Suppressor macrophage treated with lipopolysaccharide for 1 hour (primary cell): ENCODE data around the gene BRINP3.
A peak's percentile ranks its signal among the peaks of the same experiment; 100 is the strongest.

ENCODE experiments used
- DNase-seq, 3 donors: peaks; one replicate each; pipeline ENCODE4 v3.0.0-alpha.2; 2020 to 2022

Gene BRINP3

DNA sequence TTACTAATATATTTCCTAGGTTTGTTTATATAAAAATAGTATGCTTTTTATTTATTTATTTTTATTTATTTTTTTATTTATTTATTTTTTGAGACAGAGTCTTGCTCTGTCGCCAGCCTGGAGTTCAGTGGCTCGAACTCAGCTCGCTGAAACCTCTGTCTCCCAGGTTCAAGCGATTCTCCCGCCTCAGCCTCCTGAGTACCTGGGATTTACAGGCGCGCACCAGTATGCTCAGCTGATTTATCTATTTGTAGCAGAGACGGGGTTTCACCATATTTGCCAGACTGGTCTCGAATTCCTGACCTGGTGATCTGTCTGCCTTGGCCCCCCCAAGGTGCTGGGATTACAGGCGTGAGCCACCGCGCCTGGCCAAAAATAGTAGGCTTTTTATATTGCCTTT lies 33.2 kb downstream of the BRINP3 start:
- no peak for DNase-seq

- DNase-seq = no peak
These were observed 38.2 kb downstream of the BRINP3 start for GRCh38 chr1:190439447-190439846.

- peak in 2 of 3 donors; percentile 0 to 1 for DNase-seq
These were observed 41.0 kb downstream of the BRINP3 start for GRCh38 chr1:190436615-190437014.

- no peak for DNase-seq
These were observed 47.7 kb downstream of the BRINP3 start for GRCh38 chr1:190429932-190430331.

DNA sequence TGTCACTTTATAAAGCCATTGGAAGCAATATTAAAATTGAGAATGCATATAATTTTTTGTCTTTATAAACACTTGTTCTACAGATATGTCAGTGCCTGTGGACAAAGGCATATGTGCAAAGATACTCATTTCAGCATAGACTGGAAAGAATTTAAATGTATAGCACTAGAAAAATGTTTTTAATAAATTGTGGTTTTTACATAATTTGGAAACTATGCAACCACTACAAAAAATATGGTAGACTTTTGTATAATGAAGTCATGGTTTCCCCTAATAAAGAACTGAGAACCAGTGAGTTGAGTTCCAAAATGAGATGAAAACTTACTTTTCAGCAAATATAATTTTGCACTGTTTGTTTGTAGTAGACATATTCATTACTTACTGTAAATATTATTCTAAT lies 48.5 kb downstream of the BRINP3 start:
- DNase-seq = no peak

DNA sequence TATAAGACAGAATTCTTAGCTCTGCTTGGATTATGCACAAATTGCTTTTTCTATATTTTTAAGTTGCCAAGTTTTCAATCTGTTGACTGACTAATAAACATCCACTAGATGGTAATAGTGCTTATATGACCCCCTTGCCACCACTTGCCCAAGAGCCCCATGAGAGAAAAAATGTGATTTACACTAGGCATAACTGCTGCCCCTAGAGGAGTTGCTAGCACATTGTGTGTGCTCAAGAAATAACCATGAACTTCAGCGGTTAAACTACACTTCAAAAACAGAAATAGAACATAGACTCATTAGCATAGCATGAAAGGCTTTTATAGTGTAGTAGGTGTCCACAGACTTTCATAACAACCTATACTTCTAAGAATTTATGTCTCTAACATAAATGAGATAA lies 61.4 kb downstream of the BRINP3 start:
- no peak for DNase-seq

DNA sequence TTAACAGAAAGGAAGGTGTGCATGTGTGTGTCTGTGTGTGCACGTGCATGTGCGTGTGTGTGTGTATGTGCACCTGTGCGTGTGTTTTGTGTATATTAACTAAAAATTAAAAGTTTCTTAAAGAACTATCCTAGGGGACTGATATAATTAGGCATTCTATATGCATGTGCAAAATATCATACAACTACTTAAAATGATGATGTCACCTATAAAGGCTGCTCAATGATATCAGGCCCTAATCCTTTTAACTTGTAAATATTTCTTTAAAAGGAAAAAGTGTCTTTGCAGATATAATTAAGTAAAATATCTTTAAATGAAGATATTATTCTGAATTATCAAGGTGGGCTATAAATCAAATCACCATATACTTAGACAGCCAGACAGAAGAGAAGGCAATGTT lies 64.5 kb downstream of the BRINP3 start:
- DNase-seq = no peak

- no peak for DNase-seq
These were observed 74.3 kb downstream of the BRINP3 start for GRCh38 chr1:190403402-190403801.

DNA sequence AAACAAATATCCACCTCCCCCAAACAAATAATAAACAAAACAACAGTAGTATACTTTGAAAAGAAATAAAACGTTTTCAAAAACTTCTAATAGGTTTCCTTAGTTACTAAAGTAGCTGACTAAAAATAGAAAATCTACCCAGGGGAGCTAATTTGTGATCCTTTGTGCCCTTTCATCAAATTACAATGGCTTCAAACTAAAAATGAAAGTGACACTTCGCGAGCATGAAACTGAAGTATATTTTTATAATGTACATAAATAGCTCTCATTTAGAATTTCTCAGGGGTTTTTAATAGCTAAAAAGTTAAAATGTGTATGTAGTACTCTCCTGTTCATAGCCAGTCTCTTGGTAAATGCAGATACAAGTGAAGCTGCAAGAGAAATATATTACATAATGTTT lies 78.4 kb downstream of the BRINP3 start:
- DNase-seq = no peak

DNA sequence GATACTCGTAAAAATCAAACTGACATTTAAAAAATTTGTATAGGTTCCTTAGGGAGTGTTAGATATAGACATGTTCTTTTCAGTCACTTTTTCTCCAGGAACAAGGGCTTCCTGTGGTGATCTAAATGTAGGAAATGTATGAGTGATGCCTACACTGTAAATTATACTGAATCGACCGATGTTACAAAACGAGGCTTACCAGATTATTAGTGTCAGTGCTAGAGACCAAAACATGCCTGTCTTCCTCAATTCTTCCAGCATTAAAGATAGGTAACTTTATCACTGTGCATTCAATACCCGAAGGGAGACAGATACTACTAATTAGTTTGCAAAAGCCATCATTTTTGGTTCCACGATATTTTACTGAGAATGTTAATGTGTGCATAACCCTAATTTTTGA lies 86.1 kb downstream of the BRINP3 start:
- DNase-seq = no peak

- no peak for DNase-seq
These were observed 99.7 kb downstream of the BRINP3 start for GRCh38 chr1:190377991-190378390.

- no peak for DNase-seq
These were observed 100.4 kb downstream of the BRINP3 start for GRCh38 chr1:190377294-190377693.

DNA sequence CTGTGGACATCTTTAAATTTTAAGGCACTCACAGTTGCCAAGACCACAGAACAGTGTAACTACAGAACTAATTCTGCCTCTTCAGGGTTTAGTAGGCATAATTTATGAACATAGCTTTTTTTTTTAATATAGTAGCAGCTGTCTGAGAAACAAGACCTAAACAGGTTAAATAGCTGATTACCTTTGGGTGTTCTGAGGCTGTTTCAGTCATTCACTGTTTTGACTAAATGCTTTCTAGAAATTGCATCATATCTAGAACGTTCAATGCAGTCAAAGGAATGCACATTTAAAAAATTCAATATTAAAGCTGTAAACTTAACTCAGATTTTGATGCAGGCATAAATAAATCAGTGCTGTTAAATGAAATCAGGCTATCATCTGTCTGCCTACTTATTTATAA lies 101.6 kb downstream of the BRINP3 start:
- no peak for DNase-seq

DNA sequence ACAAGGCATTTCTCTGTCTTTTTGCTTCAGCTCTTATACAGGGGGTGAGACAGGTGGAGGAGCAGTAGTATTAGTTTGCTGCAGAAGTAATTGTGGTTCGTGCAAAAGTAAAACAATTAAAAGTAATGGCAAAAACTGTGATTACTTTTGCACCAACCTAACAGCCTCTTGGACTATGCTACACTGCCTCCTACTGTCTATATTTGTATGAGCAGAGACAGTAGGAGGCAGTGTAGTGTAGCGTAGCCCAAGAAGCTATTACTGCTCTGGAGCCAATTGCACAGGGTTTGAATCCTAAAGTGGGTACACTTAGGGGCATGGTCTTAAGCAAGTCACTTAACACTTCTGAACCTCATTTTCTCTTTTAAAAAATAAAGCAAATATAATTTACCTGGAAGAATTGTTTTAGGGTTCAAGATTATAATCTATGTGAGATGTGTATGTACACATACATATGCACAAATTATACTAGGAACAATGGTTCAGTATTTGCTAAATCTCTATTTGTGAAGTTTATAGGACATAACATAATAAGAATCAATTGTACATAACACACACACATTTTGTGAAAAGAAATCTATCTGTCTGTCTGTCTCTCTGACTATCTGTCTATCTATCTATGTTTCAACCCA lies 103.8 kb downstream of the BRINP3 start:
- peak in 1 of 3 donors; percentile 1 for DNase-seq

DNA sequence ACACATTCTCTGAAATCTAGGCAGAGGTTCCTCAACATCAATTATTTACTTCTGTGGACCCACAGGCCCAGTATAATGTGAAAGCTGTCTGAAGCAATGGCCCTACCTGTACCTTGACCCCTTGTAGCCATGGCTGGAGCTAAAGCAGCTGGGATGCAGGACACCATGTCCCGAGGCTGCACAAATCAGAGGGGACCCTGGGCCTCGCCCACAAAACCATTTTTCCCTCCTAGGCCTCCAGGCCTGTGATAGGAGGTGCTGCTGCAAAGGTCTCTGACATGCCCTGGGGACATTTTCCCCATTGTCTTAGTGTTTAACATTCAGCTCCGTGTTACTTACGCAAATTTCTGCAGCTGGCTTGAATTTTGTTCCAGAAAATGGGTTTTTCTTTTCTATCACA lies 110.5 kb downstream of the BRINP3 start:
- no peak for DNase-seq

DNA sequence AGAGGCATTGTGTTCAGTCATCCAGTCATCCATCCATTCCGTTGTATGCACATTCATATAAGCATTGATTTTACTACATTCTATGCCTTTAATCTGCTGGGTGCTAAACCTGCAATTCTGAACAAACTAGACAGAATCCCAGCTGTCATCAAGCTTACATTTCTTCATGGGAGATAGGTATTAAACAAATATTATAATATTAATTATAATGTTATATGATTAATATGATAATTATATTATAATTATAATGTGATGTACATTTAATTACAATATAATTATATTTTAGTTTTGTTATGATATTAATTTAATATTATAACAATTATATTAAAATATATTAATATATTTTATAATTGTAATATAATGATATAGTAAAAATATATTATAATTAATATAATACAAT lies 112.4 kb downstream of the BRINP3 start:
- DNase-seq = no peak

- no peak for DNase-seq
These were observed 124.0 kb downstream of the BRINP3 start for GRCh38 chr1:190353538-190354101.

DNA sequence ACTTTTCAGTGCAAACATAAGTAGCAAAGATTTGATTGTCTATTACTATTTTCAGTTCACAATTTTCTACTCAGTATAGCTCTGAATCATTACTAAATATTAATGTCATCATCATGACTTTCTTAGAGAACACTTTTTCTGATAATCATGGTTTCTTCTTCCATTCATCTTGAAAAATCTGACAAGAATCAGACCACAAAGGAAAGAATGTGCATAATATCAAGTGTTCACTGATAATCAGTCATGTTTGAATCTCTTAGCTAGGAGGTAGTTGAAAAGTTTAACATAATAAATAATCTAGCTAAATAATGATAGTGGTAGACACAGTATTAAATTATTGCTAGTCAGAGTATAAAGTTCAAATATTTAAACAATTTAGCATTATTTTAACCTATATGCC lies 133.2 kb downstream of the BRINP3 start:
- no peak for DNase-seq

GRCh38 chr1:190338829-190339228 lies 138.8 kb downstream of the BRINP3 start:
- no peak for DNase-seq

DNA sequence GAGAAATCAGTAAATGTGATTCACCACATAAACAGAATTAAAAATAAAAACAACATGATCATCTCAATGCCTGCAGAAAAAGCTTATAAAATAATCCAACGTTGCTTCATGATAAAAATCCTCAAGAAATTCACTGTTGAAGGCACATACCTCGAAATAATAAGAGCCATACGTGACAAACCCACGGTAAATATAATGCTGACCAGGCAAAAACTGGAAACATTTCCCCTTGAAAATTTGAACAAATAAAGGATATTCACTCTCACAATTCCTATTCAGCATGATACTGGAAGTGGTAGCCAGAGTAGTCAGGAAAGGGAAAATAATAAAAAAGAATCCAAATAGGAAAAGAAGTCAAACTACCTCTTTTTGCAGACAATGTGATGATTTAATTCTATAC lies 148.8 kb downstream of the BRINP3 start:
- DNase-seq = no peak

DNA sequence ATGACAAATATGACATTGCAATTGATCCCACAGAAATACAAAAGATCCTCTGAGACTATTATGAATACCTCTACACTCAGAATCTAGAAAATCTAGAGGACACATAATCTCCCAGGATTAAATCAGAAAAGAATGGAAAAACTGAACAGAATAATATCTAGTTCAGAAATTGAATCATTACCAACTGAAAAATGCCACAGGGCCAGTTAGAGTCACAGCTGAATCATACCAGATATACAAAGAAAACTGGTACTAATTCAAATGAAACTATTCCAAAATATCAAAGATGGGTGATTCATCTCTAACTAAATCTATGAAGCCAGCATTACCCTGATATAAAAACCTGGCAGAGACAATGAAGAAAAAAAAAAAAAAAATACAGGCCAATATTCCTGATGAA lies 149.3 kb downstream of the BRINP3 start:
- DNase-seq = no peak

DNA sequence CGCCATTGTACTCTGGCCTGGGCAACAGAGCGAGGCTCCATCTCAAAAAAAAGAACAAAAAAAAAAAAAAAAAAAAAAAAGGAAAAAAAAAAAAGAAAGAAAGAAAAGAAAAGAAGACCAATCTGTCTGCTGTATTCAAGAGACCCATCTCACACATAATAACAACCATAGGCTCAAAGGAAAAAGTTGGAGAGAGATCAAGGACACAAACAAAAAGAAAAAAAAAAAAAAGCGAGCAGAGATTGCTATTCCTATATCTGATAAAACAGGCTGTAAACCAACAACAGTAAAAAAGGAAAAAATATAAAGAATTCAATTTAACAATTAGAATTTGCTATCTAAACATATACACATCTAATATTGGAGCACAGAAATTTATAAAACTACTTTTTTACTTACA lies 150.4 kb downstream of the BRINP3 start:
- DNase-seq = no peak

- no peak for DNase-seq
These were observed 154.1 kb downstream of the BRINP3 start for GRCh38 chr1:190323530-190323929.

DNA sequence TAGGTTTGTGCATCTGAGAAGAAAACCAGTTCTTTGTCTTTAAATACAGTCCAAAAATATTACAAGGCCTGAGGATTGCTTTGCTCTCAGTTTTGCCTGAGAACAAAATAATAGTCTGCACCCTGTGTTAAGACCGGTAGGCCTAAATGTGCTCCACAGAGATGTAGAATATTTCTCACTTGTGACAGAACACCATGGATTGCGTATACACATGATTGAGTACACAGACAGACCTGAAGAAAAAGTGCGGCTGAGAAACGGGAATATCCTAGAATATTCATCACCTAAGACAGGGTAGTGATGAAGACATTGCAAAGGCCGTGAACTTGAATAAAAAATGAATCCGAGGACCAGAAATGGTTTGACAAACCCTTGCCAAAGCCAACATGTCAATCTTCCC lies 155.4 kb downstream of the BRINP3 start:
- no peak for DNase-seq

DNA sequence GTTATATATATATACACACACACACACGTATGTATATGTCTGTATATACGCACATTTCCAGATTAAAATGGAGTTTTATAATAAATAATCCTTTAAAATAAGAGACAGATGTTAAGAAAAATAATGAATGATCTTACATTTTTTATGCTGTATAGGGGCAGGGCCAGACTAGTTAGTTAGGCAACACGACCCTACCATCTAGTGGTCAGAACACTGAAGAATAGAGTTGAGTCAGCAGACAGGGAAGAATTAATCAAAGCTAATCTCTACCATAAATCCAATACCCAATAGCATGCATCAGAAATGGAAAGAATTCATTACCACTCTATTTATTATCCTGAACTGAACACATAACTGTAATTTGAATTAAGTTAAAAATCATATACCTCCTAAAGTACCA lies 156.7 kb downstream of the BRINP3 start:
- no peak for DNase-seq
